ENCODE data around the gene DUSP10.

The DUSP10 gene

DNA sequence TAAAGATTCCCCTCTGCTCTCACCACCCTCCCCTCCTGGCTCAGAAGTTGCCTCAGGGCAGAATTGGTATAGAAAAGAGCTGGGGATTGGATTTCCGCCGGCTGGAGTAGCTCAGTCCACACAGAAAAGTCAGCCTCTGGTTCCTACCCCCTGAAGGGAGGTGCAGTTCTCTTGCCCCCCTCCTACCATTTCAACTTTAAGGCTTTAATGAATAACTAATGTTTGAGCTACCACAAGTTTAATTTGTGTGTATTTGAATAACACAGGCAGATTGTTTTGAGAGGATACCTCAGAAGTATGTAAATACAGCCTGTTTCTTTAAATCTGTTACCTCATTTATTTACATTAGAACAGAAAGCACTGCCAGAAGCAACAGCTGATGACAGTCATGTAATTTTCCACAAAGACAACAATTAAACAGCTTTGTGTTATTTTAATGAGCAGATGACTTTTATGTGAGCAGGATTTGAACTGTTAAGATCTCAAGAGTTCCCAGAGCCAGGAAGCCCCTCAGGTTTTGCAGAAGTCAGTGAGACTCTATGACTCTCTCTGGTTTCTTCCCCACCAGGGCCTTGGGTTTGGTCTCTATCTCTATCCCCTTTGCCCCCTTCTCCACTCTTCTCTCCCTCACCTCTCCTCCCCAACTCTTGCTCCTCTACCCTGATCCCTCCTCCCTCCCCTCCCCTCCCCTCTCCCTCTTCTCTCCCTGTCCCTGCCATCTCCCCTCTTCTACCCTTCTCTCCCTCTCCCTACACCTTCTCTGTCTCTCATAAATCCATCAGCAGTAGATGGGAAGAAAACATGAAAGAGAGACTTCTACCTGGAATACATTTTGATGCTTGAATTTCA, 26.3 kb downstream of the DUSP10 start:
- peak overlapping the region; percentile 27 to 62 for H3K4me3 Mint-ChIP-seq
- DNase-seq (no peak), ATAC-seq (no peak)
- H3K27ac Mint-ChIP-seq, result peak overlapping the region; percentile 63 to 69
- no peaks in the 10 kb centered on the region for H3K27me3 Mint-ChIP-seq
- H3K4me1 Mint-ChIP-seq, result peaks cover 94% of the 10 kb centered on the region
- H3K9me3 Mint-ChIP-seq, result peaks cover 0 to 5% of the 10 kb centered on the region in 2 donors

DNA sequence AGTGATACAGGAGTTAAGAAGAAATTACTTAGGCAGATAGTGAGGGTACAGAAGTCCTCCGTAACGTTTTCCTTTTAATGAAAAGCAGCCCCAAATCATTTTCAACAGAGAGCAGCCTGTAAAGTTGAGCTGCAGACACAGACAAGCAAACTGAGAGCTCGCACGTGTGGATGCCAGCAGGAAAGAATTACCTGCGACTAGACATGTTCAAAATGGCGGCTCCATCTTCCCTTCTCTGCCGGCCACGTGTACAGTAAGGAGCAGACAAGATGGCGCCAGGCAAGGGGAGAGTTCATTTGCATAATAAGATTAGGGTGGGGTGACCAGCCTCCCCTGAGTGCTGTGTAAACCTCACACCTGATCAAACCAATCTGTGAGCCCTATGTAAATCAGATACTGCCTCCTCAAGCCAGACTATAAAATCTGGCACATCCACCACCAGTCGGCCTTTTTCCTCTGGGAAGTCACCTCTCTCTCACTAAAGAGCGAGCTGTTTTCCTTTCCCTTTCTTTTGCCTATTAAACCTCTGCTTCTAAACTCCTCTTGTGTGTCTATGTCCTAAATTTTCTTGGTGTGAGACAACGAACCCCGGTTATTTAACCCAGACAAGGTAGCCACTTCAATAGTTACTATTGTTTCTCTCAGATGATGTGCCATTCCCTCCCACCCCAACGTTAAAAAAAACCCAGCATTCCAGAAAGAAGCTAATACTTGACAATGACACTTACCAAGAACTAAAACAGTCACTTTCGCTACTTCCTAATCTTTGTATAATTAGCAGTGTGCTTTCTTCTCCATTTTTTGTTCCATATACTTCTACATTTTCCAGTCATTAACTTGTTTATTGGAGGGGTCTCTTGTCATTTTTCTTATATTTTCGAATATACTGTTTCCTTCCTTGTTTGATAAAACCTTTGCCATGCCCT, 27.4 kb downstream of the DUSP10 start:
- ATAC-seq (no peak), DNase-seq (no peak)
- H3K4me1 Mint-ChIP-seq, result peaks cover 91% of the 10 kb centered on the region
- no peak overlapping the region for H3K27ac Mint-ChIP-seq
- H3K27me3 Mint-ChIP-seq, result no peaks in the 10 kb centered on the region
- peaks cover 0 to 5% of the 10 kb centered on the region in 2 donors for H3K9me3 Mint-ChIP-seq
- H3K4me3 Mint-ChIP-seq, result no peak overlapping the region

DNA sequence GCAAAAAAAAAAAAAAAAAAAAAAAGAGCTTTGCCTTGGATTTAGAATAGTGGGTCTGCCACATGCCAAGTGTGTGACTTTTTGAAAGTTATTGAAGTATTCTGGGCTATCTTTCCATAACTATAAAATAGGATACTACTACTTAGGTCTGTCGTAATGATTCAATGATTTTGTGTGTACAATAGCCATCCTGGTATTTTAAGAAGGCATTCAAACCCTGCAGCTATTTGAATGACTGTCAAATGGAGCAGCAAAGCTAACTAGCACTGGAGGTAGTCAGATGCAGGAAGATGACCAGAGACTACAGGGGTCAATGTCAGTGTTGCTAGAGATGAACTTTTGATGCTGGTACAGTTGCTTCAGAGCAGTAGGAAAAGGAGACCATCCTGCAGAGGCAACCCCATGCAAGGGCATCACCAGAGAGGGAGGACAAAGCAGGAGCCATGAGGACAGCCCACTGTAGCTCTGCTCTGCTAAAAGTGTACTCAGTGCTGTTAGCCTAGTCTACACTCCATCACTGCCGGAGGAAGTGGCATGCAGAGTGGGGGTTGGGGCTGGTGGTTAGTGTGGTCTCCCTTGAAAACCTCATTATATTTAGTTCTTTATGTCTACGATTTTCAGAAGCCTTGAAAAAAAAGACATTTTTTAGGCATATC, 29.0 kb downstream of the DUSP10 start:
- DNase-seq (peak; percentile 70 to 82), ATAC-seq (peak; percentile 88)
- Mint-ChIP-seq H3K4me1 (peaks cover 93% of the 10 kb centered on the region), H3K9me3 (peaks cover 0 to 5% of the 10 kb centered on the region in 2 donors), H3K4me3 (peak overlapping the region; percentile 71 to 76), H3K27me3 (no peaks in the 10 kb centered on the region), H3K27ac (peak overlapping the region; percentile 86 to 95)

GRCh38 chr1:221712198-221712684, 29.6 kb downstream of the DUSP10 start:
- Mint-ChIP-seq H3K9me3 (peaks cover 0 to 5% of the 10 kb centered on the region in 2 donors), H3K27me3 (no peaks in the 10 kb centered on the region), H3K4me3 (peak overlapping the region; percentile 71 to 76), H3K4me1 (peaks cover 93% of the 10 kb centered on the region), H3K27ac (peak overlapping the region; percentile 86 to 95)
- ATAC-seq (peak; percentile 80), DNase-seq (peak in 1 of 2 donors; percentile 53)

DNA sequence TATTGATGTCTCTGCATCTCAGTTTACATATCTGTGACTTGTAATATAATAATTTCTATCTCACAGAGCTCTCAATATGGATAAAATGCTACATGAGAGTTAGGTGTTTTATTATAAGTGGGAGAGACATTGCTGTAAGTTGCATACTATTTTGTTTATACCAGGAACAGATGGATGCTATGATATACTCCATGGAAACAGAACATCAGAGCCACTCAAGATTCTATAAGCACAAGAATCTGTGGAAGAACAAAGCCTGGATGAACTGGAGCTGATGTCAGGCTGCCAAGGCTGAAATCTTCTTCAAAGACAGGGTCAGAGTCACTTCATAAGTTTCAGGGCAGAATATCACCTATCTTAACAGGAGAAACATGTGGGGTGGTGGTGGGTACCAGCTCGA, 30.2 kb downstream of the DUSP10 start:
- DNase-seq (no peak), ATAC-seq (no peak)
- peaks cover 93% of the 10 kb centered on the region for H3K4me1 Mint-ChIP-seq
- no peak overlapping the region for H3K27ac Mint-ChIP-seq
- peaks cover 0 to 5% of the 10 kb centered on the region in 2 donors for H3K9me3 Mint-ChIP-seq
- no peaks in the 10 kb centered on the region for H3K27me3 Mint-ChIP-seq
- H3K4me3 Mint-ChIP-seq, result peak overlapping the region; percentile 64 to 76

DNA sequence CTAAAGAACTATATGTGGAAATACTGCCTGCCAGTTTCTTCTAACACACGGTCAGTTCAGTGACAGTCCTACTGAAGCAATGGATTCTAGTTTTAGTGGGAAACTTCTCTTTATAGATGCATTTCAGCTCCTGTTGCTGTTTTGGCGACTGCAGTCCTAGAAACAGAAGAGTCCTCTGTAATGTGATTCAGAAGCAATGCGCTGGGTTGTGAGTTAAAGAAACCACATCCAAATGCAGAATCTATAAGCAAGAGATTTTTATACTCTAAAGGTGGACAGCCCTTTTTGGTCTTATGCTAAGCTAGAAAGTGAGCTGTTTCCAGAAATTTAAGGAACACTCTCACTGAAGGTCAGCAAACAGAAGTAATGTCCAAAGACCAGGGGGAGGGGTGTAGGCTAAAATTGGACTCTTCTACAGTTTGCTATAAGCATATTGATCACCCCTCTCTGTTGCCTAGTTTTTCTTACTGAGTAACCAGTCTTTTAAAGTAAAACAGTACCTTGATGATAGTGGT, 30.8 kb downstream of the DUSP10 start:
- H3K4me1 Mint-ChIP-seq, result peaks cover 91% of the 10 kb centered on the region
- H3K4me3 Mint-ChIP-seq, result peak overlapping the region in 1 of 2 donors; percentile 76
- no peak for DNase-seq
- ATAC-seq, result no peak
- peaks cover 0 to 5% of the 10 kb centered on the region in 2 donors for H3K9me3 Mint-ChIP-seq
- no peaks in the 10 kb centered on the region for H3K27me3 Mint-ChIP-seq
- no peak overlapping the region for H3K27ac Mint-ChIP-seq

GRCh38 chr1:221709854-221710253, 32.0 kb downstream of the DUSP10 start:
- peaks cover 82% of the 10 kb centered on the region for H3K4me1 Mint-ChIP-seq
- no peak for DNase-seq
- peak overlapping the region in 1 of 2 donors; percentile 33 for H3K4me3 Mint-ChIP-seq

DNA sequence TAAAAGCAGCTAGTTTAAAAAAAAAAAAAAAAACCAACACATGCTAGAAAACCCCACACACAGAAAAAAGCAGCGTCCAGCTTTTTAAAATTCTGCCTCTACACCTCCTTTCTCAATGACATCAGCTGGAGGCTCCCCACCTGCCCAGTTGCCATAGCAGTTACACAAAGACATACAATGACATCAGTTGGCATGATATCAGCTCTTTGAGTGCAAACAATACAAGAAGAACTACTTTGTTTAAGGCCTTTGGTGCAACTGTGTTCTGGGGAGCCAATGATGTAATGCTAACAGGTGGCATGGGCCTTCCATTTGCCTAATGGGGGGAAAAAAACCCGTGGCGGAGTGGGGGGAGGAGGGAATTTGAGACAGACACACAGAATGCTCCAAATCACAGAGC, 32.9 kb downstream of the DUSP10 start:
- H3K27me3 Mint-ChIP-seq, result no peaks in the 10 kb centered on the region
- H3K4me1 Mint-ChIP-seq, result peaks cover 73% of the 10 kb centered on the region
- no peaks in the 10 kb centered on the region for H3K9me3 Mint-ChIP-seq
- peak overlapping the region; percentile 90 to 95 for H3K27ac Mint-ChIP-seq
- DNase-seq (peak in 1 of 2 donors; percentile 60), ATAC-seq (peak; percentile 58)
- H3K4me3 Mint-ChIP-seq, result peak overlapping the region; percentile 44 to 69

More at GRCh38 chr1:221709854-221710253, 32.0 kb downstream of the DUSP10 start:
- Mint-ChIP-seq H3K27ac (peak overlapping the region; percentile 59 to 95), H3K27me3 (no peaks in the 10 kb centered on the region), H3K9me3 (peaks cover 0 to 5% of the 10 kb centered on the region in 2 donors)
- ATAC-seq, result no peak

GRCh38 chr1:221708076-221708571, 33.8 kb downstream of the DUSP10 start:
- Mint-ChIP-seq H3K9me3 (no peaks in the 10 kb centered on the region), H3K27me3 (no peaks in the 10 kb centered on the region), H3K4me3 (peak overlapping the region; percentile 44 to 69), H3K27ac (peak overlapping the region; percentile 90 to 95), H3K4me1 (peaks cover 65% of the 10 kb centered on the region)
- ATAC-seq, result peak; percentile 81
- peak; percentile 53 to 79 for DNase-seq

DNA sequence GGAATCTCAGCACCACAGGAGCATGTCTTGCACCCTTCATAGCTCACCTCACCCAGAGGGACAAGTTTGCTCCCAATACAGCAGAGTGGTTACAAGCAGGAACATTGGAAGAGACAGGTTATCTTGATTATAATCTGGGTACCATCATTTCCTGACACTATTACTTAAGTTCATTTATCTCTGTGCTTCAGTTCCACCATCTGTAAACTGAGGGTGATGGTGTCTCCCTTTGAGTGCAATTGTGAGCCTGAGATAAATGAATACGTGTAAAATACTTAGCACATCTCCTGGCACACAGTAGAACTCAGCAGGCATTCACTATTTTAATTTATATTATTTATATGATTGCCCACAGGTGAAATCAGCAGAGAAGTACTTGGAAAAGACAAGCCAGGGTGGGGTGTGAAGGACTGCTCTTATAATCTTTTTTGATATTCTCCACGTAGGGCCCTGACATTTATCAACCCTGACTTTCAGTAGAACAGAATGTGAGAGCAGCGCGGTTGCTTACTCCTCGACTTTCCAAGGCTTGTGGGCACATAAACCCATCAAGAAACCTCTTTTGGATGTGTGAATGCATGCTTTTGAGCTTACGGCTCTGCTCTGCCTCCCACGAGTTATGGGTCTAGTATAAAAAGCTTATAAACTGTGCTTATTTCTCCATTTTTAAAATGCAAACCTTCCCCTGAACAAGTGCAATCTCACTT, 34.9 kb downstream of the DUSP10 start:
- ATAC-seq, result no peak
- peak overlapping the region in 1 of 2 donors; percentile 25 for H3K27ac Mint-ChIP-seq

GRCh38 chr1:221706191-221706590, 35.7 kb downstream of the DUSP10 start:
- peaks cover 46% of the 10 kb centered on the region for H3K4me1 Mint-ChIP-seq
- ATAC-seq (no peak), DNase-seq (no peak)
- no peak overlapping the region for H3K27ac Mint-ChIP-seq
- H3K27me3 Mint-ChIP-seq, result no peaks in the 10 kb centered on the region
- H3K4me3 Mint-ChIP-seq, result no peak overlapping the region
- H3K9me3 Mint-ChIP-seq, result no peaks in the 10 kb centered on the region

More for the DNA sequence above, 34.9 kb downstream of the DUSP10 start:
- Mint-ChIP-seq H3K4me3 (peak overlapping the region in 1 of 2 donors; percentile 44), H3K9me3 (no peaks in the 10 kb centered on the region), H3K4me1 (peaks cover 54% of the 10 kb centered on the region), H3K27me3 (no peaks in the 10 kb centered on the region)
- no peak for DNase-seq

- Mint-ChIP-seq H3K4me1 (peaks cover 38% of the 10 kb centered on the region), H3K27me3 (no peaks in the 10 kb centered on the region), H3K9me3 (no peaks in the 10 kb centered on the region), H3K27ac (no peak overlapping the region), H3K4me3 (no peak overlapping the region)
- DNase-seq (no peak), ATAC-seq (no peak)
Observed at GRCh38 chr1:221704306-221704705, 37.6 kb downstream of the DUSP10 start.

DNA sequence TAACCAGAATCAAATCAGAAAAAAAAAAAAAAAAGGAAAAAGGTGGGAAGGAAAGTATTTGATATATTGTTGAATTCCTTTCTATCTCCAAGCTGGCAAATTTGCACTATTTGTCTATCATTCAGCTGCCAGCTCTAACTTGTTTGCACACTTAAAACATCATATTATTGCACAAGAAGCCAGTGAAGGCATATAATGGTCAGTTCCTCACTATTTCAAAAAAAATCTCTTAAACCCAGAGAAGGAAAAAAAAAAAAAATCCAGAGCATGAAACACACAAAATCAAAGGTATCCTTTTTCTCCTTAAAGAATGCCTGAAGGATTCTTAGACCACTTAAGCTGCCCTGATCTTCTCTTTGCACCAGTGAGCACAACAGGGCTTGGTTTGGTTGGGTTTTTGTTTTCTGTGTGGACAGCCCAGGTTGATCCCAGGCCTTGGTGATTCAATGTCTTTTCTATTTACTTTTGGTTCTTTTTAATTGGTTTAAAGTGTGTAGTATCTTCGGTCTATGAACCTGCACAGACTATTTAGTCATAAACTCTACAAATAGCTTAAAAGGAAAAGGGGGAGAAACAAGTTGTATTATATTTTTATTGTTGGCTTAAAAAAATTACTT, 40.2 kb downstream of the DUSP10 start:
- Mint-ChIP-seq H3K27ac (no peak overlapping the region), H3K9me3 (no peaks in the 10 kb centered on the region), H3K27me3 (no peaks in the 10 kb centered on the region), H3K4me1 (peaks cover 28% of the 10 kb centered on the region), H3K4me3 (no peak overlapping the region)
- no peak for ATAC-seq
- no peak for DNase-seq

- no peak for DNase-seq
- Mint-ChIP-seq H3K4me1 (peaks cover 23% of the 10 kb centered on the region), H3K4me3 (no peak overlapping the region), H3K27me3 (no peaks in the 10 kb centered on the region), H3K27ac (no peak overlapping the region), H3K9me3 (no peaks in the 10 kb centered on the region)
- no peak for ATAC-seq
Observed at GRCh38 chr1:221700948-221701347, 40.9 kb downstream of the DUSP10 start.
